Transverse colon (tissue), 4 donors: ENCODE measurements around the gene BCKDK. TPM values are rescaled to one million over a fixed set of nuclear protein-coding genes. Genes with fewer than 3 reads are reported as not detected.

Experiments
- DNase-seq: peaks from one replicate; pipeline ENCODE4 v3.0.0-alpha.2; 2019
- H3K27ac ChIP-seq, 4 donors: fragments of 200-600 bp; sonication (generic); 2 replicates each; pipeline ENCODE4 v1.5.1; 2016 to 2018; ENCODE audit warnings: inconsistent platforms in 4 of 4
- H3K27me3 ChIP-seq: fragments of 200-600 bp; sonication (generic); 2 replicates; pipeline ENCODE4 v1.5.1; 2017; ENCODE audit warnings: inconsistent platforms
- H3K36me3 ChIP-seq, 4 donors: fragments of 200-600 bp; sonication (generic); 2 replicates each; pipeline ENCODE4 v1.5.1; 2017 to 2019; ENCODE audit warnings: inconsistent platforms in 4 of 4
- H3K4me1 ChIP-seq, 4 donors: fragments of 200-600 bp; sonication (generic); 2 replicates each; pipeline ENCODE4 v1.5.1; 2017 to 2020; ENCODE audit warnings: inconsistent platforms in 4 of 4
- H3K4me3 ChIP-seq, 4 donors: fragments of 200-600 bp; sonication (generic); 1 replicate in 1 of 4; 2 replicates in 3 of 4; pipeline versions ENCODE4 v1.5.1 to v1.6.1; 2017 to 2019; ENCODE audit warnings: inconsistent platforms in 4 of 4
- H3K9me3 ChIP-seq, 2 donors: fragments of 200-600 bp; sonication (generic); 2 replicates each; pipeline ENCODE4 v1.5.1; 2017 to 2019; ENCODE audit warnings: inconsistent platforms in 2 of 2
- CTCF ChIP-seq, 5 experiments: fragments of 200-600 bp in 3 of 5; fragments of 450-650 bp in 2 of 5; sonication (generic) in 3 of 5; IDR thresholded peaks; 1 replicate in 2 of 5; 2 replicates in 3 of 5; pipeline ENCODE4 v1.5.1; 2016 to 2017; ENCODE audit warnings: antibody characterized with exemption in 5 of 5, inconsistent platforms in 3 of 5, mild to moderate bottlenecking in 2 of 5, moderate library complexity in 1 of 5
- EP300 ChIP-seq: sonication (generic); formaldehyde crosslinking; IDR thresholded peaks from one replicate; pipeline ENCODE4 v1.6.1; 2017; ENCODE audit warnings: antibody characterized with exemption, low read depth
- POLR2A ChIP-seq: fragments of 450-650 bp; IDR thresholded peaks from one replicate; pipeline ENCODE4 v1.6.1; 2016; ENCODE audit warnings: antibody characterized with exemption, mild to moderate bottlenecking, moderate library complexity
- POLR2AphosphoS5 ChIP-seq, 3 donors: sonication (generic); formaldehyde crosslinking; IDR thresholded peaks; one replicate each; pipeline ENCODE4 v1.6.1; 2016; ENCODE audit warnings: antibody characterized with exemption in 3 of 3
- WGBS, 2 donors: methylation state at CpG; one replicate each; pipeline ENCODE4 v1.1.5; 2018; ENCODE audit warnings: low coverage in 1 of 2; 5-methylcytosine and 5-hydroxymethylcytosine counted together
- in situ Hi-C, 4 donors: fragments of 200-750 bp; cut with MboI; loops; one replicate each; pipeline versions ENCODE4 v1.15.0 to v1.15.1; 2017; ENCODE audit warnings: low sequenced_read_pairs in 3 of 4, low pct_ligation_motif_present in 1 of 4, low pct_unique_long_range_greater_than_20kb in 1 of 4
- intact Hi-C: fragments of 100-400 bp; cut with DNase I; formaldehyde crosslinking; loops from one replicate; pipeline ENCODE4 v1.15.1; 2023; ENCODE audit warnings: low total_unique reads
- total RNA-seq, 4 donors: library from RNA; depleted of rRNA; stranded (reverse); fragments of >200 nt; gene quantifications; one replicate each; pipeline ENCODE4 v1.1.0, GENCODE V29; 2016

BCKDK gene
- total RNA-seq, 4 donors from 2014 or later = 46.8 to 56.5 (median 51.3) TPM

DNA sequence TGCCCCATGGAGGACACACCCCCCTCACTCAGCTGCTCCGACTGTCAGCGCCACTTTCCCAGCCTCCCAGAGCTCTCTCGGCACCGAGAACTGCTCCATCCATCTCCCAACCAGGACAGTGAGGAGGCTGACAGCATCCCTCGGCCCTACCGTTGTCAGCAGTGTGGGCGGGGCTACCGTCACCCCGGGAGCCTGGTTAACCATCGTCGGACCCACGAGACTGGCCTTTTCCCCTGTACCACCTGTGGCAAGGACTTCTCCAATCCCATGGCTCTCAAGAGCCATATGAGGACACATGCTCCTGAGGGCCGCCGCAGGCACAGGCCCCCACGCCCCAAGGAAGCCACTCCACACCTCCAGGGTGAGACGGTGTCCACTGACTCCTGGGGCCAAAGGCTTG is 31.9 kb upstream of the BCKDK start:
- in situ Hi-C loops (no loop called here), intact Hi-C loops (no loop called here)
- H3K36me3 ChIP-seq = peaks cover 0 to 46% (median 16%) of the 10 kb centered on the region in 4 donors
- H3K9me3 ChIP-seq = no peaks in the 10 kb centered on the region
- peaks cover 14 to 26% (median 24%) of the 10 kb centered on the region in 4 donors for H3K4me1 ChIP-seq
- H3K27me3 ChIP-seq = no peaks in the 10 kb centered on the region
- H3K4me3 ChIP-seq = no peak overlapping the region
- DNase-seq = no peak
- TF ChIP-seq POLR2AphosphoS5 (IDR thresholded peaks at IDR 0.05) (no peak), POLR2A (no peak), CTCF (IDR thresholded peaks at IDR 0.05) (no peak), EP300 (no peak)
- H3K27ac ChIP-seq = no peak overlapping the region
- WGBS, 2 donors = 81% methylated on average over 16 of the region's 16 CpGs; no CpG with 5 or more reads in 1 of the 2 donors

GRCh38 chr16:31077024-31077423 is 31.2 kb upstream of the BCKDK start:
- H3K9me3 ChIP-seq = no peaks in the 10 kb centered on the region
- peaks cover 7 to 19% (median 17%) of the 10 kb centered on the region in 4 donors for H3K4me1 ChIP-seq
- H3K27ac ChIP-seq = no peak overlapping the region
- DNase-seq = no peak
- intact Hi-C loops = no loop called here
- no peak overlapping the region for H3K4me3 ChIP-seq
- in situ Hi-C loops = no loop called here
- no peak for TF ChIP-seq CTCF (IDR thresholded peaks at IDR 0.05)
- no peak for TF ChIP-seq POLR2A
- TF ChIP-seq POLR2AphosphoS5 (IDR thresholded peaks at IDR 0.05) = no peak
- no peak for TF ChIP-seq EP300
- peaks cover 0 to 46% (median 16%) of the 10 kb centered on the region in 4 donors for H3K36me3 ChIP-seq
- WGBS, 2 donors = 98% methylated on average over 13 of the region's 13 CpGs; no CpG with 5 or more reads in 1 of the 2 donors
- H3K27me3 ChIP-seq = no peaks in the 10 kb centered on the region

DNA sequence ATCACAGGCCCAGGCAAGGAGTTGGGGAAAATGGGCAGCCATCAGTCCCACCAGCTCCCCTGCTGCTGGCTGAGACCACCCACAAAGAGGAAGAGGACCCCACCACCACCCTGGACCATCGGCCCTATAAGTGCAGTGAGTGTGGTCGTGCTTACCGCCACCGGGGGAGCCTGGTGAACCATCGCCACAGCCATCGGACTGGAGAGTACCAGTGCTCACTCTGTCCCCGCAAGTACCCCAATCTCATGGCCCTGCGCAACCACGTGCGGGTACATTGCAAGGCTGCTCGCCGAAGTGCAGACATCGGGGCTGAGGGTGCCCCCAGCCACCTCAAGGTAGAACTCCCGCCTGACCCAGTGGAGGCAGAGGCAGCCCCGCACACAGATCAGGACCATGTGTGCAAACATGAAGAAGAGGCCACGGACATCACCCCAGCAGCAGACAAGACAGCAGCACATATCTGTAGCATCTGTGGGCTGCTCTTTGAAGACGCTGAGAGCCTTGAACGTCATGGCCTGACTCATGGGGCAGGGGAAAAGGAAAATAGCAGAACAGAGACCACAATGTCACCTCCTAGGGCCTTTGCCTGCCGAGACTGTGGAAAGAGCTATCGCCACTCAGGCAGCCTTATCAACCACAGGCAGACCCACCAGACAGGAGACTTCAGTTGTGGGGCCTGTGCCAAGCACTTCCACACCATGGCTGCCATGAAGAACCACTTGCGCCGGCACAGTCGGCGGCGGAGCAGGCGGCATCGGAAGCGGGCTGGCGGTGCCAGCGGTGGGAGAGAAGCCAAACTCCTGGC is 30.4 kb upstream of the BCKDK start:
- Histone ChIP-seq H3K4me1 (peaks cover 6 to 12% (median 10%) of the 10 kb centered on the region in 4 donors), H3K4me3 (no peak overlapping the region), H3K27ac (no peak overlapping the region), H3K36me3 (peaks cover 0 to 46% (median 16%) of the 10 kb centered on the region in 4 donors), H3K9me3 (no peaks in the 10 kb centered on the region), H3K27me3 (no peaks in the 10 kb centered on the region)
- 95% methylated on average over 28 of the region's 30 CpGs; no CpG with 5 or more reads in 1 of the 2 donors for WGBS, 2 donors
- in situ Hi-C loops (no loop called here), intact Hi-C loops (no loop called here)
- no peak for TF ChIP-seq POLR2A
- DNase-seq = no peak

DNA sequence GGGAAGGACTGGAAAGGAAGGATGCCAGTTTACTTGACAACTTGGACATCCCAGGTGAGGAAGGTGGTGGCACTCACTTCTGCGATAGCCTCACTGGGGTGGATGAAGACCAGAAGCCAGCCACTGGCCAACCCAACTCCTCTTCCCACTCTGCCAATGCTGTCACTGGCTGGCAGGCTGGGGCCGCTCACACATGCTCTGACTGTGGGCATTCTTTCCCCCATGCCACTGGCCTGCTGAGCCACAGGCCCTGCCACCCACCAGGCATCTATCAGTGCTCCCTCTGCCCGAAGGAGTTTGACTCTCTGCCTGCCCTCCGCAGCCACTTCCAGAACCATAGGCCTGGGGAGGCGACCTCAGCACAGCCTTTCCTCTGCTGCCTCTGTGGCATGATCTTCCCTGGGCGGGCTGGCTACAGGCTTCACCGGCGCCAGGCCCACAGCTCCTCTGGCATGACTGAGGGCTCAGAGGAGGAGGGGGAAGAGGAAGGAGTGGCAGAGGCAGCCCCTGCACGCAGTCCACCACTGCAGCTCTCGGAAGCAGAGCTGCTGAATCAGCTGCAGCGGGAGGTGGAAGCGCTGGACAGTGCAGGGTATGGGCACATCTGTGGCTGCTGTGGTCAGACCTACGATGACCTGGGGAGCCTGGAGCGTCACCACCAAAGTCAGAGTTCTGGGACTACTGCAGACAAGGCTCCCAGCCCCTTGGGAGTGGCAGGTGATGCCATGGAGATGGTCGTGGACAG is 29.4 kb upstream of the BCKDK start:
- H3K27ac ChIP-seq = no peak overlapping the region
- WGBS, 2 donors = 92% methylated on average over 15 of the region's 15 CpGs; no CpG with 5 or more reads in 1 of the 2 donors

More for the DNA sequence above, 29.4 kb upstream of the BCKDK start:
- intact Hi-C loops (no loop called here), in situ Hi-C loops (no loop called here)
- no peak for TF ChIP-seq CTCF (IDR thresholded peaks at IDR 0.05)
- TF ChIP-seq POLR2A = no peak
- TF ChIP-seq EP300 = no peak
- no peak for TF ChIP-seq POLR2AphosphoS5 (IDR thresholded peaks at IDR 0.05)
- no peak overlapping the region for H3K4me3 ChIP-seq
- no peak for DNase-seq
- no peaks in the 10 kb centered on the region for H3K27me3 ChIP-seq
- H3K9me3 ChIP-seq = no peaks in the 10 kb centered on the region
- H3K4me1 ChIP-seq = peaks cover 6 to 11% (median 10%) of the 10 kb centered on the region in 4 donors
- peaks cover 0 to 46% (median 16%) of the 10 kb centered on the region in 4 donors for H3K36me3 ChIP-seq
